ENCODE data around the gene TOP3B.

The TOP3B gene

DNA sequence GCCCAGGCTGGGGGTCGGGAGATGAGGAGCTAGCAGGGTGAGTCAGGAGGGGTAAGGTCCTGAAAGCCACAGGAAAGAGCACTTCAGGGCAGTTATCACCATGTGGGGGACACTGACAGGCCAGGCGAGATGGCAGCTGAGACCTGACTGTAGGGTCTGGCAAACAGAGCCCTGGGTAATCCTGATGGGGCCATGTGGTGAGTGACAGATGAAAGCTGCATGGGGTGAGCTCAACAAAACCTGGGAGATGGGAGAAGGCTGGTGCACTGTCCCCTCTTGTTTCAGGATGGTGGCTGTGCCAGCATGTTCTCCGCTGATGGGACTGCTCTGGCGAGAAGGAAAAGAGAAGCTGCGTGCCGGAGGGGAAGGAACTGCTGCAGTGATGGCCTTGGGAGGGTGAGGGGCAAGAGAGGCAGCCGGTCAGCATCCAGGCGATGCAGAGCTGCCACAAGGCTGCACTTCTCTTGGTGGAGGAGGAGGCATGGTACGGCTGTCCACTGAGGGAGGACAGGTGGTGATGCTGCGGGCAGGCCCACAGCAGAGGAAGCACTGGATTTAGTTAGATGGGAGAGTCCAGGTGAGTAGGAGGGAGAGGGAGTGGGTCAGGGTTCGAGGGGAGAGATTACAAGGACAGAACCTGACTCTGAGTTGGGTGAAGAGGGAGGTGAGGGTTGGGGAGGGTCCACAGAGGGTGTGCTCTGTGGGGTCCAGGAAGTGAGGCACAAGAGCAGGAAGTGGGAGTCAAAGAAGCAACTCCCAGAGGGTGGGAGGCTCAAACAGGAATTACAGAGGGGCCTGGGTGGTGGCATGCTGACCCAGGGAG, 3.8 kb downstream of the TOP3B start:
- TF ChIP-seq ZNF274 (IDR thresholded peaks at IDR 0.05; ENCODE audit: low read depth, low read length), result no peak
- no peak overlapping the region for H3K4me3 ChIP-seq (ENCODE audit: low read length)

DNA sequence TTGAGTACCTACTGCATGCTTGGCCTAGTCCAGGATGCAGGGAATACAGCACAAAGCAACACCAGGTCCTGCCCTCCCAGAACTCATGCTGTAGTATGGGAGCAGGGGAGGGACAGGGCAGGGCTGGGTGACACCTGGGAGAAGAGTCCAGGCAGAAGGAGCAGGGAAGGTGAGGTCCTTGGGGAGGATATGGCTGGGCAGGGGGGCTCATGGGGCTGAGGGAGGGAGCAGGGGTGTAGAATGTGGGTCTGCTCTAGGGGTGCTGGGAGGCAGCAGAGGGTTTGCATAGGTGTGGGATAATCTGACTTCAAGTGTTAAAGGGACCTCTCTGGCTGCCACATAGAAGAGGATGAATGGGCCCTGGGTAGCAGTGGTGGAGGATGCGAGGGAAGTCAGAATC, 4.8 kb downstream of the TOP3B start:
- TF ChIP-seq ZNF274 (IDR thresholded peaks at IDR 0.05; ENCODE audit: low read depth, low read length), result no peak
- no peak overlapping the region for H3K4me3 ChIP-seq (ENCODE audit: low read length)

DNA sequence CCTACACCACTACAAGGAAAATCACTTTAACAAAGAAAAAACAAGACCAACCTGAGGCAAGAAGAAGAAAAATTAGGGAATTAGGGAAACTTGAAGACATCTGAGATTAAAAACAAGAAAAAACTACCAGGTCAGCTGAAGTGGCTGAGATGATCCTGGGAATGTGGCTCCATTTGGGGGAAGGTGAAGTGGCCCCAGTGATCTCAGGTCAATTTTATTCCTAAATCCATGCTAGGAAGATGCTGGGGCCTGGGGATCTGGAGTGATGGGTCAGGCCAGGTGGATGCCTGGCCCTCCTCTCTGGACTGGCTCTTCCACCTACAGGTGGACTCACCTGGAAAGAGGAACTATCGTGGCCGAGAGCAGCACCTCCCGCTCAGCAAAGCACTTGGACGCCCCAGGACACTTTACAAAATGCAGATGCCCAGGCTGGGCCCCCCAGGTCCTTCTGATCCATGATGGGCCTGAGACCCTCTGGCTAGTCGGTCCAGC, 6.7 kb downstream of the TOP3B start:
- TF ChIP-seq ZNF274 (IDR thresholded peaks at IDR 0.05; ENCODE audit: low read depth, low read length), result no peak
- no peak overlapping the region for H3K4me3 ChIP-seq (ENCODE audit: low read length)

DNA sequence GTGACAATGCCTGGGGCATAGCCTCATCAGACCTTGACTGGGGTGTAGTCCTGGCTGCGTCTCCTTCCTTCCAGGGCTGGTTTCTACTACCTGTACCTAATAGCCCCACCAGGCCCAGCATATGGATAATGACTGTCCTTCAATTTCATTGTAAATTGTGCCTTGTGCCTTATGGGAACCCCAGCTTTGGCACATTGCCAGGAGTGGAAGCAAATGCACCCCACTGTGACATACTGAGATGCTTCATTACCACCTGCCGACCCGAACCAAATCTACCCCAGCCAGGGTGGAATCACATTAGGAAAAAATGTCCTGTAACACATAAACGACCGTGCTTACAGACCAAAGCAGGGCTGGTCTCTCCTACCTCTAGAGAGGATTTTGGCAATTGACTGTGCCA, 7.3 kb downstream of the TOP3B start:
- H3K4me3 ChIP-seq (ENCODE audit: low read length), result no peak overlapping the region
- TF ChIP-seq ZNF274 (IDR thresholded peaks at IDR 0.05; ENCODE audit: low read depth, low read length), result no peak

DNA sequence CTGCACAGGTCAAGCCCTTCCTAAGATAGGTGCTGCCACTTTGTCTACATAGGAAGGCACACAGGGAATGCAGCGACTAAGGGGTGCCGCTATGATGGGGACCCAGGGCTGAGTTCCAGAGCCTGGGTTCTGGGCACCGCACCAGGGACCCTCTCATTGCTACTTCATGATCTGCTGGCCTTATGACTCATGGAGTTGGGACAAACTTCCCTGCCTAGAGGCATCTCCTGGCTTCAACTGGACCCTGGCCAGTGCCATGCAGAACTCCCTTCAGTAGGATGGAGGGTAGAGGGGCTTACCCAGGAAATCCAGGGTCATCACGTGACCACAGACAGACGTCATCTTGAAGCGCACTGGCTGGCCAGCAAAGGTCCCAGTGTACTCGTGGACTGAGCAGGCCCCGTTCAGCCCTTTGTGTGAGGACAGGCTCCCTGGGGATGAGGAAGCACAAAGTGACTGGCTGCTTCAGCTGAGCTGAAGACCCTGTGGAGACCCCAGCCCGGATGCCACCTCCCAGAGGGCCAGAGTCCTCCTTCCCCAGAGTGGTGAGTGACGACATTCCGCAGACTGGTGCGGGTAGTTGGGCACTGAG, 8.4 kb downstream of the TOP3B start:
- no peak overlapping the region for H3K4me3 ChIP-seq (ENCODE audit: low read length)
- no peak for TF ChIP-seq ZNF274 (IDR thresholded peaks at IDR 0.05; ENCODE audit: low read depth, low read length)

DNA sequence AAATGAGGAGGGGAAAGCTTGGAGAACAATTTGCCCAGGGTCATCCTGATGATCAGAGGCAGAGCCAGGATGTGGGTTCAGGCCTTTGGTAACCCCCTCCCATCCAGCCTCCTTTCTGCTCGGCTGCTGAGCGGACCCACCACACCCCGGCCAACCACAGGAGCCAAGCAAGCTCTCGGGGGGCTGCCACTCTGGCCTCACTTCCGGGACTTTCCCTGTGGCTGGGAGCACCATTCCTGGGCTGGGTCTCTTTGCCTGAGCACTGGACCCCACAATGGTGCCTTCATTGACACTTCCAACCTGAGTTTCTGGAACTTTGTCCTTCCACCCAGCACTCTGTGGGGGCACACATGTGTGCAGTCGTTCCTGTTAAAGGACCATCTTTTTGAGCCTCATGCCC, 9.8 kb downstream of the TOP3B start:
- TF ChIP-seq ZNF274 (IDR thresholded peaks at IDR 0.05; ENCODE audit: low read depth, low read length), result no peak
- no peak overlapping the region for H3K4me3 ChIP-seq (ENCODE audit: low read length)

DNA sequence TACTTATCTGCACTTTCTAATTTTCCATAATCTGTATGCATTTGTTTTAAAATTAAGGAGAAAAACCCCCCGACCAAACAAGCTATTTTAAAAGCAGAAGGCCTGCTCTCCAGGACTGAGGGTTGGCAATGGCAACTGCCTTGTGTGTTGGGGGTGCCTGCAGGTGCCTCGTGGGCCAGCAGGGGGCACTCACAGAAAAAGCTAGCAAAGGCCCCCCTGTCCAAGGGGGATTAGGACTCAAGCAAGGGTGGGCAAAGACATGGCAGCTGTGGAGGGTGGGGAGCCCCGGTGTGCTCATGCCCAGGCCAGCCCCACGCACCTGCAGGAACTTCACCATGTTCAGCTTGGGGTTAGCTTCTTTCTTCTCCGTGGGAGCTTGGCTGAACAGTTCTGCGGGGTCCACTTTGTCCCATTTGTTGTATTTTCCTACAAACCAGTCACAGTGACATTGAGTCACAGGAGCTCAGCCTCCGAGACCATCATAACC, 10.3 kb downstream of the TOP3B start:
- no peak for TF ChIP-seq ZNF274 (IDR thresholded peaks at IDR 0.05; ENCODE audit: low read depth, low read length)

DNA sequence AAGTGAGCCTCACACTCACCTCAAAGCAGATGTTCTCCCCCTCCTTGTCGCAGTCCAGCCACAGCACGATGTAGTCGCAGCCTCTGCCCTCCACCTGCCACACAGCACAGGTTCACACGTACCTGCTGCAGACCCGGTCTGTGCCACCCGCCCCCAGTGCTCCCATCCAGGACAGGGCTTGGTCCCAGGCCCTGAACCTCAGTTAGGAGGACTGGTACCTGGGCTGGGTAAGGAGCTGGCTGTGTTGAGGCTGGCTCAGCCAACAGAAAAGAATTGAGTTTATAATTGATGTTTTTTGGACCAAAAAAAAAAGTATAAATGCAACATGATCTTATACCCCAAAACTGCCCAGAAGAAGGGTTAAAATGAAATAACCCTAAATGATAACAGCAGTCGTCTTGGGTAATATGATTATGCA, 10.7 kb downstream of the TOP3B start:
- no peak for TF ChIP-seq ZNF274 (IDR thresholded peaks at IDR 0.05; ENCODE audit: low read depth, low read length)
- H3K4me3 ChIP-seq (ENCODE audit: low read length), result no peak overlapping the region

More for the DNA sequence above, 10.3 kb downstream of the TOP3B start:
- no peak overlapping the region for H3K4me3 ChIP-seq (ENCODE audit: low read length)

DNA sequence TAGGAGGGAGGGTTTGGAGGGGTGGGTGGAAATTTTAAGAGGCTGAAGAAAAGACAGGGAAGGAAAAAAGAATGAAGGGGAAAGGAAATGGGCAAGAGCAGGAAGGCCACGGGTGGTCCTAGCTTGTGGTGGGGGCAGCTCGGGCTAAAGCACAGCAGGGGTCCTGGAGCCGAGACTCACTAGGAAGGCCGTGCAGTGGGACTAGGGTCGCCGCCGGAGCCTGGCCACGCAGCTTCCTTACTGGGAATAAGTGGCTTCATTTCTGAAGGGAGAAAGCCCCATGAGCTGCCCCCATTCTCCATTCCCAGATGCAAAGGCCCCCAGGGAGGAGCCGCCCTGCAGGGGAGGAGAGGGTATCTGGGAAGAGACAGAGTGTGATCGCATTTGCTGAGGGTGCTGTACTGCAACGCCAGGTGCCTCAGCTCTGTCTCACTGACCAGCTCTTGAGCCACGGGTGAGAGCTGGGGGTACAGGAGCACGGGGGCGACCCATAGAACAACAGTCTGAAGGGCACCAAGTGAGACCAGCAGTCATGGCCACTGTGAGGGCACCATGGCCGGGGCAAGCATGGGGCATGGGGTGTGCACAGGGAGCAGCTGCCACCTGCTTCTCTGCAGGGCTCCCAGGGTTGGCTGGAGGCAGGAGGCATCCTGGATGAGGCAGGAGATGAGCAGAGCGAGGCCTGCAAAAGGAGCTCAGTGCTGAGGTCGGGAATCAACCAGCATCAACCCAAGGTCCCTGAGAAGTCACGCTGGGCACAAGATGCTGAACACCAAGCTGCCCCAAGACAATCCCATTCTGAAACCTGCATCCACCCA, 11.6 kb downstream of the TOP3B start:
- TF ChIP-seq ZNF274 (IDR thresholded peaks at IDR 0.05; ENCODE audit: low read depth, low read length), result no peak

DNA sequence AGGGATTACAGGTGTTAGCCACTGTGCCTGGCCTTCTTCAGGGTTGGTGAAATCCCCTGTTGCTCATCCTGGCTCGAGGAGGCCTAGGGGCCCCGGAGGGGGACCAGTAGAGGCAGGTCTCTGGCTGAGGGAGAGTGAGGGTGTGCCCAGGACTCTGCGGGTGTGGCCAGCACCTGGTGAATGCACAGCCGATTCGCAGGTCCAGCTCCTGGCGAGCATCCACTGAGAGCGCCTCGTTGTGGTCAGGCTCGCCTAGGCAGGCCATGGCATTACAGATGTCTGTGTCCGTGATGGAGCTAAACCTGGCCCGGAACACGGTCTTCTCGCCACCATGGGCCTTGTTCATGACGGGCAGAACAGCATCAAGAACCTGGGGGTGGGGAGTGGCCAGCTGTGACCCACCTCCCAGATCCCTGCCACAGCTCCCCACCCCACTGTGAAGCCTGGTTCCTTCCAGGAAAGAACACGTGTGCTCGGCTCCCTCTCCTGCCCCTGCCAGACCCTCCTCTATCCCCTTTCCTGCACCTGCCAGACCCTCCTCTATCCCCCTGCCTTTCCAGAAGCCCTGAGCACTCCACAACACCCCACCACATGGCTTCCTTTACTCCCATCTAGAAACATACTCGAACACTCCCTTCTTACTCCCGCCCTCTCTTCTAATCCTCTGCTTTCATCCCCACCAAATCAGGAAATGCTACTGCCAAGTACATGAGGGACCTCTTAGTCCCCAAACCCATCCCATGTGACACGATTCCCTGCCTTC, 12.4 kb downstream of the TOP3B start:
- no peak overlapping the region for H3K4me3 ChIP-seq (ENCODE audit: low read length)
- no peak for TF ChIP-seq ZNF274 (IDR thresholded peaks at IDR 0.05; ENCODE audit: low read depth, low read length)

More for the DNA sequence above, 11.6 kb downstream of the TOP3B start:
- no peak overlapping the region for H3K4me3 ChIP-seq (ENCODE audit: low read length)

DNA sequence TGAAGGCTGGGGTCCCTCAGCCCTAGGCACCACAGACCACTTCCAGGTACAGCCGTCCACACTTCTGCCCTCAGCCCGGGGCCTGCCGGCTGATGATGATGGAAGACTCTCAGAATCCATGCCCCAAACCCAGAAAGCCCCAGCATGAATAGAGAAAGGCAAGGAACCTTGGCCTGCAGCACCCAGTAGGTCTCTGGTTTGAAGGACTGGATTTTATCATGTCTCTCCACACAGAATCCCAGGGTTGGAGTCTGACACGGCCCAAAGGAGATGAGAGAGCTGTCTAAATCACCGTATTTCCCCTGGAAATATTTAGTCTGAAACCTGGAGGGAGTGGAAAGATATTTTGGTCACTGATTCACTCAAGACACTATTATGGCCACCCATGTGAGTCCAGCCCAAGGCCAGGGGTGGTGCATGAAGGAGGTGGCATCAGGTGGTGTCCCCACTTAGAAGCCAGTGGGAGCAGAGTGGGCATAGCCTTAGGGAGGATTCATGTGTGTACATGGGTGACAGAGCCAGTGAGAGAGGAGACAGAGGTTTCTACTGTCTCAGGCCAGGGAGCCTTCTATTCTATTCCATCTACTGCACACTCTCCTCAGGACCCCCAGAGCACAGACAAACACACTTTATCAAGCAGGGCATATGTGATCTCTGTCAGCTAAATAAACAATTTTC, 14.0 kb downstream of the TOP3B start:
- H3K4me3 ChIP-seq (ENCODE audit: low read length), result no peak overlapping the region
- TF ChIP-seq ZNF274 (IDR thresholded peaks at IDR 0.05; ENCODE audit: low read depth, low read length), result no peak

DNA sequence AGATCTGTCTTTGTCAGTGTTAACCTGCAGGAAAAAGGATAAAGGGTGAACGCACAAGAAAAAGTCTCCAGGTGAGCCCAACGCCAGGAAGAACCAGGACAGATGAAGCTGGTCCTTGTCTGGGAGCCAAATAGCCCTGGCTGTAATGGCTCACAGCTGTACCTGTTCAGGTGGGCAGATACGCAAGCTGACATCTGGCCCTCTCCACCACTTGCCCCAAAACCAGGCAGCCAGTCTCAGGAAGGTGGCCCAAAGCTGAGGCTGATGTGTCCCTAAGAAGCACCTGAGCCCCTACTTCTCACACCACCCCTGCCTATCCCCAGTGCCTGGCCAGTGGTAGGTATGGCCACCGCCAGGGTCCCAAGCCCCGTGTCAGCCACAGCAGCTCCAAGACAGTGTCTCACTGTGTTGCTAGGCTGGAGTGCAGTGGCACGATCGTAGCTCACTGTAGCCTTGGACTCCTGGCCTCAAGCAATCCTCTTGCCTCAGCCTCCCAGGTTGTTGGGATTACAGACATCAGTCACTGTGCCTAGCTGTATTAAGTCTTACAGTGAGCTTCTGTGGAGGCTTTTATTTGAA, 14.8 kb downstream of the TOP3B start:
- no peak overlapping the region for H3K4me3 ChIP-seq (ENCODE audit: low read length)
- no peak for TF ChIP-seq ZNF274 (IDR thresholded peaks at IDR 0.05; ENCODE audit: low read depth, low read length)
